Cardiac muscle cell (in vitro differentiated cells and primary cell): ENCODE results near the gene TBCEL. TPM values are rescaled to one million over a fixed set of nuclear protein-coding genes. Genes with fewer than 3 reads are reported as not detected.

Experiments used
- DNase-seq, 2 donors: peaks; one replicate each; pipeline versions ENCODE4 v3.0.0 to v3.0.0-alpha.2; 2010 to 2017; ENCODE audit warnings: low read depth in 1 of 2, low spot score in 1 of 2
- H3K27ac ChIP-seq: fragments of 200-600 bp; sonication (generic); 2 replicates; pipeline ENCODE4 v1.5.1; 2016
- H3K27me3 ChIP-seq: fragments of 200-600 bp; sonication (generic); 2 replicates; pipeline ENCODE4 v1.6.0; 2016; ENCODE audit warnings: control low read depth
- H3K36me3 ChIP-seq: fragments of 200-600 bp; sonication (generic); 2 replicates; pipeline ENCODE4 v1.5.1; 2016; ENCODE audit warnings: control low read depth
- H3K4me1 ChIP-seq: fragments of 200-600 bp; sonication (generic); 2 replicates; pipeline ENCODE4 v1.8.1; 2017; ENCODE audit warnings: low read depth, mild to moderate bottlenecking, mixed run types
- H3K4me3 ChIP-seq: fragments of 200-600 bp; sonication (generic); 2 replicates; pipeline ENCODE4 v1.5.1; 2016; ENCODE audit warnings: mild to moderate bottlenecking
- H3K9me3 ChIP-seq: fragments of 200-600 bp; sonication (generic); 2 replicates; pipeline ENCODE4 v1.5.1; 2017; ENCODE audit warnings: low read depth, mild to moderate bottlenecking, control low read depth
- polyA plus RNA-seq: library from polyadenylated mRNA; unstranded; fragments of >200 nt; fragmentation: Nextera tagmentation; extraction: Ambion mirVana; gene quantifications from 2 replicates; pipeline ENCODE4 v1.2.1, GENCODE V29; 2016
- total RNA-seq: library from RNA; depleted of rRNA; stranded (reverse); fragments of >200 nt; gene quantifications from 2 replicates; pipeline ENCODE4 v1.2.3, GENCODE V29; 2016
- TF ChIP-seq, protein P1 (sequence below): IDR thresholded peaks from 2 replicates; pipeline ENCODE4 v1.5.1; 2012; ENCODE audit warnings: low read depth, mild to moderate bottlenecking, low read length

Gene TBCEL
- total and polyA plus RNA-seq, 2 experiments from 2014 or later, result 21.8 to 26.3 TPM

DNA sequence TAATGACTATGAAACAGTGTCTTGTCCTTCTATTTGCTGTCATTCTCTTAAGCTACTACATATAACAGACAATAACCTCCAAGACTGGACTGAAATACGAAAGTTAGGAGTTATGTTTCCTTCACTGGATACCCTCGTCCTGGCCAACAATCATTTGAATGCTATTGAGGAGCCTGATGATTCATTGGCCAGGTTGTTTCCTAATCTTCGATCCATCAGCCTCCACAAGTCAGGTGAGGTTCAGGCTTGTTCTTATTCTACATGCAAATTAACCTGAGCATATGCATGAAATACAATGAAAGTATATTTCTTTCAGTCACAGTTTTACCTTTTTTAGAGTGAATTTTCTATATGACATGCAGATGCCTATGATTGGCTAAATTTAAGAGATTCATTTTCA, 31.2 kb downstream of the TBCEL start:
- DNase-seq, result no peak
- peaks cover 75% of the 10 kb centered on the region for H3K36me3 ChIP-seq
- H3K4me3 ChIP-seq, result no peak overlapping the region
- H3K9me3 ChIP-seq, result no peaks in the 10 kb centered on the region
- TF ChIP-seq, protein P1, sequence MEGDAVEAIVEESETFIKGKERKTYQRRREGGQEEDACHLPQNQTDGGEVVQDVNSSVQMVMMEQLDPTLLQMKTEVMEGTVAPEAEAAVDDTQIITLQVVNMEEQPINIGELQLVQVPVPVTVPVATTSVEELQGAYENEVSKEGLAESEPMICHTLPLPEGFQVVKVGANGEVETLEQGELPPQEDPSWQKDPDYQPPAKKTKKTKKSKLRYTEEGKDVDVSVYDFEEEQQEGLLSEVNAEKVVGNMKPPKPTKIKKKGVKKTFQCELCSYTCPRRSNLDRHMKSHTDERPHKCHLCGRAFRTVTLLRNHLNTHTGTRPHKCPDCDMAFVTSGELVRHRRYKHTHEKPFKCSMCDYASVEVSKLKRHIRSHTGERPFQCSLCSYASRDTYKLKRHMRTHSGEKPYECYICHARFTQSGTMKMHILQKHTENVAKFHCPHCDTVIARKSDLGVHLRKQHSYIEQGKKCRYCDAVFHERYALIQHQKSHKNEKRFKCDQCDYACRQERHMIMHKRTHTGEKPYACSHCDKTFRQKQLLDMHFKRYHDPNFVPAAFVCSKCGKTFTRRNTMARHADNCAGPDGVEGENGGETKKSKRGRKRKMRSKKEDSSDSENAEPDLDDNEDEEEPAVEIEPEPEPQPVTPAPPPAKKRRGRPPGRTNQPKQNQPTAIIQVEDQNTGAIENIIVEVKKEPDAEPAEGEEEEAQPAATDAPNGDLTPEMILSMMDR, result no peak
- H3K27me3 ChIP-seq, result no peaks in the 10 kb centered on the region
- H3K27ac ChIP-seq, result no peak overlapping the region
- no peaks in the 10 kb centered on the region for H3K4me1 ChIP-seq

DNA sequence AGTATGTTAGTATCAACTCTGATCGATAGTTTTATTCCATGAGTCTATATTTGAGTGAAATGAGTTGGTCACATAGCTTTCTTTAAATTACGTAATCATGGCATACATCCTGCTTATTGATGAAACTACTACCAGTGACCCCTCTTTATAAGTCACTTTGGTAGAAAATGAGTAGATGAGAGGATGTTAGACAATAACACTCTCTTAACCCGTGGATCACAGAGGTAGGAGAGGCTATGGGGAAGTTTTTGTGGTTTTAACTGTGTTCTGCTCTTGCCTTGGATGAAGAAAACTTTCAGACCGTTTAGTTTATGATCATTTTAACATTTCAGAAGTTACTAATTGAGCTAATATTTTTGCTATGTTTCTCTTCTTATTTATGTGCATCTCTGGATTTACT, 34.0 kb downstream of the TBCEL start:
- no peaks in the 10 kb centered on the region for H3K4me1 ChIP-seq
- H3K36me3 ChIP-seq, result peaks cover 87% of the 10 kb centered on the region
- no peak overlapping the region for H3K4me3 ChIP-seq
- no peak overlapping the region for H3K27ac ChIP-seq
- no peaks in the 10 kb centered on the region for H3K9me3 ChIP-seq
- no peaks in the 10 kb centered on the region for H3K27me3 ChIP-seq
- TF ChIP-seq, protein P1, result no peak
- no peak for DNase-seq

DNA sequence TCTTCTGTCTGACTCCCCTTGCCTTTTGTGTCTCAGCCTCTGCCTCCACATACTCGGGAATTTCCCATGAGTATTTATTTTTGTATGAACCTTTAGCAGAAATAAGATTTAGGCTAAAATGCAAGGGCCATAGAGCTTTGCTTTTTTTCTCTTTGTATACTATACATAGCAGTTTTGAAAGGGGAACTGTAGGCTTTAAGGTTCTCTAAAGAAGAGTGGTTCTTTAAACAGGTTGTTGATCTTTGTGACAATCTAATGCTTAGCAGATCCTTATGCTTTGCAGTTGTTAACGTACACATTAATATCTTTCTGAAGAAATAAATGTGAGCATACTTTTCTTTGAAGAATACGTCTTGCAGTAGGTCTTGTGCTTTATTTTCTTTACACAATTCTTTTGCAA, 35.0 kb downstream of the TBCEL start:
- Histone ChIP-seq H3K27ac (no peak overlapping the region), H3K4me3 (no peak overlapping the region), H3K27me3 (no peaks in the 10 kb centered on the region), H3K4me1 (no peaks in the 10 kb centered on the region), H3K36me3 (peaks cover 81% of the 10 kb centered on the region), H3K9me3 (no peaks in the 10 kb centered on the region)
- DNase-seq, result no peak
- TF ChIP-seq, protein P1, result no peak

DNA sequence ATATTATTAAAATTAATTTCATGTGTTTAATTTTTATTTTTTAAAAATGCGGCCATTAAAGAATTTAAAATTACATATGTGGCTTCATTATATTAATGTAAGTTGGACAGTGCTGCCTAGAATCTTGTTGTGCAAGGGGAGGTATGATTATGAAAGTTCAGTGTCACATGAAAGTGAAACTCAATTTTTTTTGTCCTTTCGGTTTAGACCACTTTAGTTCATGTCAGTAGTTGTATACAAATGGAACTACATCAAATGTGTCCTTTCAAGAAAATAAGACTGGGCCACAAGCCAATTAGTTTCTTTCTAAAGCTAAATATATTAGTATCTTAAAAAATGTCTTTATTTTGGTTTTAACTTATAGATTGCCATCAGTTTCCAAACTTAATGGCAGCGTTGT, 35.7 kb downstream of the TBCEL start:
- H3K4me3 ChIP-seq, result no peak overlapping the region
- H3K27ac ChIP-seq, result no peak overlapping the region
- no peaks in the 10 kb centered on the region for H3K4me1 ChIP-seq
- H3K9me3 ChIP-seq, result no peaks in the 10 kb centered on the region
- TF ChIP-seq, protein P1, result no peak
- DNase-seq, result no peak
- peaks cover 81% of the 10 kb centered on the region for H3K36me3 ChIP-seq
- no peaks in the 10 kb centered on the region for H3K27me3 ChIP-seq

DNA sequence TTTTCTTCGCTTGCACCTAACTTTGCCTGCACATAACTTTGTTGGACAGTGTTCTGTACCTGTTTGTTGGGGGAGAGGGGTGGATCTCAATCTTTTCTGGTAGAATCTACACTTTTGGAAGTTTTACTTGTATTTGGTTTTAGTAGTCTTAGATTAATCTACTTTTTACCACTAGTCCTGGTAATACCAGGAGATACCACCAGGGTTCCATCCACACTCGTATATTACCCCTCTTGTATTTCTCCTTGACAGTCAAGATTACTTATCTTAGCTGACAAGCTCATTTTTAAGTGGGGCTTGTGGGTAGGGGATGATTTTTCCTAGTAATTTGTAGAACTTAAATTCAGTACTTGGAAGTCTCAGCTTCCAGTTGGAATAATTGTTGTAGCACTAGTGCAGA, 39.8 kb downstream of the TBCEL start:
- Histone ChIP-seq H3K27me3 (no peaks in the 10 kb centered on the region), H3K36me3 (peaks cover 59% of the 10 kb centered on the region), H3K27ac (no peak overlapping the region), H3K9me3 (no peaks in the 10 kb centered on the region), H3K4me1 (no peaks in the 10 kb centered on the region), H3K4me3 (no peak overlapping the region)
- TF ChIP-seq, protein P1, result peak; percentile 39
- peak in 1 of 2 donors; percentile 16 for DNase-seq

DNA sequence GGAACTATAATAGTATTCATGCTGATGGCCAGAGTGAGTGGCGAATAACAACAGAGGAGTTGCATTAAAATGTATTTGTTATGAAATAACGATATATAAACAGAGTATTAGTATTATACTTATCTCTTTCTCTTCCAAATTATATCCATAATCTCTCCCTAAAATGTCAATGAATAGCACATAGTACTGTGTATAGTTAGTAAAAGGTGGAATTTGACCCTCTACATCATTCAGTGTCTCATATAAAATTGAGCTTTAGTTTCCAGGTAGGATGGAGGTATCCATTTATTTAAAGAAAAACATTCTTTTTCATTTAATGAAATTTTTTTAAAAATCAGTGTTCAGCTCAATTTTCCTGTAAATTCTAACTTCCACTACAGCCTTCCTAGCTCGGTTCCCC, 42.7 kb downstream of the TBCEL start:
- no peak for DNase-seq
- H3K4me1 ChIP-seq, result peaks cover 5% of the 10 kb centered on the region
- TF ChIP-seq, protein P1, result no peak
- no peaks in the 10 kb centered on the region for H3K9me3 ChIP-seq
- H3K27me3 ChIP-seq, result no peaks in the 10 kb centered on the region
- H3K36me3 ChIP-seq, result peaks cover 32% of the 10 kb centered on the region
- H3K27ac ChIP-seq, result no peak overlapping the region
- no peak overlapping the region for H3K4me3 ChIP-seq
